SK-N-MC (cell line): ENCODE data around the gene GRM8.

ENCODE experiments used
- EZH2 ChIP-seq: fragments of 200-600 bp; sonication (generic); IDR thresholded peaks from one replicate; pipeline ENCODE4 v1.6.1; 2017; ENCODE audit warnings: antibody characterized with exemption
- POLR2AphosphoS5 ChIP-seq: IDR thresholded peaks from 2 replicates; pipeline ENCODE4 v1.6.1; 2012; ENCODE audit warnings: mild to moderate bottlenecking, low read depth, low read length, borderline replicate concordance

DNA sequence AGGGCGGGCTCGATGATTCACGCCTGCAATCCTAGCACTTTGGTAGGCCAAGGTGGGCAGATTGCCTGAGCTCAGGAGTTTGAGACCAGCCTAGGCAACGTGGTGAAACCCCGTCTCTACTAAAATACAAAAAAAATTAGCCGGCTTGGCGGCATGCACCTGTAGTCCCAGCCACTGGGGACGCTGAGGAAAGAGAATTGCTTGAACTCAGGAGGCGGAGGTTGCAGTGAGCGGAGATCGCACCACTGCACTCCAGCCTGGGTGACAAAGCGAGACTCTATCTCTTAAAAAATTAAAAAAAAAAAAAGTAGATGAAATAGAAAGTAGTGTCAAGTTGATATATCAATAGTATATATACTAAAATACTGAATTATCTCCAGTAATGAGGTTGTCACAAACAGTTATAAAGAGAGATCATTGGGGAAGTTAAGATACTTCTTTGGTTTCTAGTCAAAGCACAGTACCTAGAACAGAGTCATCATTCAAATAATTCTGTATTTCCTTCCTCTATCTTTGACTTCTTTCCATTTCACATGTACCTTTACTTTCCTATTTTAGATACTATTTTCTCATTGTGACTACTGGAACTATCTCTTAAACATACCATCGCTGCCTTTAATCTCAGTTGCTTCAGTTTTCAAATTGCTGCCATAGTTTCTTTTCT is 491.7 kb downstream of the GRM8 start:
- TF ChIP-seq EZH2: no peak
- TF ChIP-seq POLR2AphosphoS5: no peak
